Kidney (tissue), 14 donors: ENCODE data around the gene TSR1. TPM values are rescaled to one million over a fixed set of nuclear protein-coding genes. Genes with fewer than 3 reads are reported as not detected.

Experiments used
- DNase-seq, 5 donors: peaks; one replicate each; pipeline ENCODE4 v3.0.0-alpha.2; 2013 to 2020
- FAIRE-seq: peaks from 2 replicates; lab custom pipeline; 2012; peaks lifted over from hg19 to GRCh38; lab: Jason Lieb, UNC
- H3K27ac ChIP-seq, 2 donors: one replicate each; pipeline ENCODE4 v1.7.0; 2013; ENCODE audit warnings: low read depth in 2 of 2, low read length in 2 of 2, inconsistent platforms in 1 of 2
- H3K27me3 ChIP-seq: one replicate; pipeline ENCODE4 v1.7.1; 2013; ENCODE audit warnings: low read length, inconsistent platforms; ENCODE audit not compliant: control insufficient read depth, insufficient read depth
- H3K36me3 ChIP-seq, 3 donors: one replicate each; pipeline versions ENCODE4 v1.7.0 to v1.7.1; 2013; ENCODE audit warnings: low read length in 3 of 3, control low read depth in 1 of 3, inconsistent platforms in 1 of 3; ENCODE audit not compliant: insufficient read depth in 3 of 3, control insufficient read depth in 2 of 3
- H3K4me1 ChIP-seq, 3 donors: one replicate each; pipeline versions ENCODE4 v1.7.0 to v1.7.1; 2013; ENCODE audit warnings: low read length in 3 of 3, inconsistent platforms in 1 of 3, low read depth in 1 of 3; ENCODE audit not compliant: control insufficient read depth in 2 of 3, insufficient read depth in 2 of 3
- H3K4me3 ChIP-seq, 3 donors: one replicate each; pipeline versions ENCODE4 v1.7.0 to v1.8.1; 2013; ENCODE audit warnings: low read length in 3 of 3, control low read depth in 1 of 3, inconsistent platforms in 1 of 3
- H3K9ac ChIP-seq, 3 donors: one replicate each; pipeline versions ENCODE4 v1.7.0 to v1.7.1; 2013; ENCODE audit warnings: low read length in 3 of 3, control low read depth in 1 of 3, inconsistent platforms in 1 of 3
- H3K9me3 ChIP-seq, 3 donors: one replicate each; pipeline versions ENCODE4 v1.7.0 to v1.7.1; 2013; ENCODE audit warnings: low read length in 3 of 3, control low read depth in 1 of 3, inconsistent platforms in 1 of 3; ENCODE audit not compliant: control insufficient read depth in 2 of 3, insufficient read depth in 1 of 3
- intact Hi-C: fragments of 100-400 bp; cut with DNase I; formaldehyde crosslinking; loops from one replicate; pipeline ENCODE4 v1.11.1; 2022
- polyA plus RNA-seq: library from polyadenylated mRNA; stranded (reverse); fragments of 350-450 nt; fragmentation: Illumina TruSeq; extraction: RNeasy Lipid Tissue Mini Kit (QIAGEN cat#74804); gene quantifications from one replicate; pipeline ENCODE4 v1.2.3, GENCODE V29; 2014; ENCODE audit warnings: low read depth, low replicate concordance; ENCODE audit not compliant: insufficient read depth
- total RNA-seq: library from RNA; stranded (reverse); fragmentation: NEBNext Ultra II Directional; extraction: Animal tissue kit (Norgen Biotek cat#: 25700); gene quantifications from one replicate; pipeline ENCODE4 v1.2.1, GENCODE V29; 2021
- TF ChIP-seq, protein P1 (sequence below): IDR thresholded peaks from 3 replicates; pipeline ENCODE4 v1.5.1; 2012; ENCODE audit warnings: mild to moderate bottlenecking, moderate library complexity, borderline replicate concordance; ENCODE audit not compliant: insufficient read depth; ENCODE audit errors: extremely low read depth
- donor health status: control.
- donor health status: control.
- donor health status: control.
- donor health status: control.
- donor health status: control.
- donor health status: DM: yes; HTN: yes; CAD: no.
- donor health status: Normal renal cell carcinoma (clear cell type).

Gene TSR1
- total and polyA plus RNA-seq, 2 donors from 2014 or later, result 9.1 to 24.4 TPM

DNA sequence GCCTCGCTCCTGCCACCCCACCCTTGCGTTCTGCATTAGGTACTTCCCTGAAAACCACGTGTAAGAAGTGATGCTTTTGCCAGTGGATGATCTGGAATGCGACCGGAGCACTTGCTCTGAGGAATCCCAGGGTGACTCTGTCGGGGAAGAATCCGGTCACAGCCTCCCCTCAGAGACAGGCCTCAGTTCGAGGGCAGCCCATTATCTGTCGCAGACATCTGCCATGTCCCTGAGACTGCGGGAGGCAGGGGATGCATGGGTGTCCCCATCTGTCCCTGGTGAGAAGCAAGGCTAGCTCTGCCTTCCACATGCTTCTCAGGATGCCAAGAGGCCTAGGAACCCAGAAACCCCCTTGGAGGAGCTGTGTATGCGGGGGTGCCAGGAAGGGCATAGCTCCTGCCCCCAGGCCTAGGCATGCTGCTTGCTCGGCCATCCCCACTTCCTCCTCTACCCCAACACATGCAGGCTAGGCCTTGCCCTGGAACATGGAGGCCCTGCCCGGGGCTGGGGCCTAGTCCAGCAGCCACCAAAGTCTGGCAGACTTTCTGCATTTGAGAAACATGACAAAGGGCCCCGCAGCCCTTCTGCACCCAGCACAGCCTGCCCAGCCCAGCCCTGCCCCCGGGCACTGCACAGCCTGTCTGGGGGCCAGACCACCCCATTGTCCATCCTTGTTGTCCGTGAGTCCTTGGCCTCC, 44.1 kb upstream of the TSR1 start:
- no peaks in the 10 kb centered on the region for H3K9me3 ChIP-seq
- TF ChIP-seq, protein P1, sequence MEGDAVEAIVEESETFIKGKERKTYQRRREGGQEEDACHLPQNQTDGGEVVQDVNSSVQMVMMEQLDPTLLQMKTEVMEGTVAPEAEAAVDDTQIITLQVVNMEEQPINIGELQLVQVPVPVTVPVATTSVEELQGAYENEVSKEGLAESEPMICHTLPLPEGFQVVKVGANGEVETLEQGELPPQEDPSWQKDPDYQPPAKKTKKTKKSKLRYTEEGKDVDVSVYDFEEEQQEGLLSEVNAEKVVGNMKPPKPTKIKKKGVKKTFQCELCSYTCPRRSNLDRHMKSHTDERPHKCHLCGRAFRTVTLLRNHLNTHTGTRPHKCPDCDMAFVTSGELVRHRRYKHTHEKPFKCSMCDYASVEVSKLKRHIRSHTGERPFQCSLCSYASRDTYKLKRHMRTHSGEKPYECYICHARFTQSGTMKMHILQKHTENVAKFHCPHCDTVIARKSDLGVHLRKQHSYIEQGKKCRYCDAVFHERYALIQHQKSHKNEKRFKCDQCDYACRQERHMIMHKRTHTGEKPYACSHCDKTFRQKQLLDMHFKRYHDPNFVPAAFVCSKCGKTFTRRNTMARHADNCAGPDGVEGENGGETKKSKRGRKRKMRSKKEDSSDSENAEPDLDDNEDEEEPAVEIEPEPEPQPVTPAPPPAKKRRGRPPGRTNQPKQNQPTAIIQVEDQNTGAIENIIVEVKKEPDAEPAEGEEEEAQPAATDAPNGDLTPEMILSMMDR, result no peak
- DNase-seq (no peak), FAIRE-seq (no peak)
- intact Hi-C loops, result loop anchor here (5.0 kb wide), 1 partner anchor 37 kb away; no protein-coding TSS in a partner anchor
- peaks cover 0 to 7% (median 0%) of the 10 kb centered on the region in 3 donors for H3K36me3 ChIP-seq
- H3K4me1 ChIP-seq, result peaks cover 2 to 12% (median 8%) of the 10 kb centered on the region in 3 donors
- no peak overlapping the region for H3K9ac ChIP-seq
- no peak overlapping the region for H3K4me3 ChIP-seq
- H3K27ac ChIP-seq, result peak overlapping the region in 1 of 2 donors; percentile 32
- H3K27me3 ChIP-seq, result no peaks in the 10 kb centered on the region

DNA sequence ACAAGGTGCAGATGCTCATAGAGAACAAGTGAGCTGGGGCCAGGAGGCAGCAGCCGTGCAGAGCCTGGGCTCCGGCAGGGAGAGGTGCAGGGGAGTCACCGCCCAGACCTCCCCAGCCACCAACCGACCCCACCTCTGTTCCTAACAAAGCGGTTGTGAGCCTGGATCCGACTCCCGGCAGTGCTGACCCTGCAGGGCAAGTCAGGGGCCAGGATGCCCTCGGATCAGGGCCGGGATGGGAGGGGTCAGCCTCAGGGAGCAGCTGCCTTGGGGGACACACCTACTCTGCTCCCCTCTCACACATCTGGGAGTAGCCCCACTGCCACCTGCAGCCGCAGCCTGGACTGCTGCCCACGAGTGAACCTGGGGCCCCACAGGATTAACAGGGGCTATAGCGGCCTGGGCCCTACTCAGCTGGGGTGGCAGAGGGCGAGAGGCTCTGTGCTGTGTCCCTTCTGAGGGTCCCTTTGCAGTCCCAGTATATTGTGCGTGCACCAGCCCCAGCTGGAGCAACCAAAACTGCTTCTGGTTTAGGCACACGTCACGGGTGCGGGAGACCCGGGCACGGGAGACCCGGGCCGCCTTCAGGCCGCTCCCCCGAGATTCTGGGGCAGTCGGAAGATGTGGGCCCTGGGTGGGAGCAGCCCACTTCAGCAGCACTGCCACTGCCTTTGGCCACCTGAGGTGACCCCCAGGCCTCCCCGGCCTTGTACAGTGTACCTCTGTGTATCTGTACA, 43.4 kb upstream of the TSR1 start:
- TF ChIP-seq, protein P1, result no peak
- FAIRE-seq, result no peak
- intact Hi-C loops, result loop anchor here (5.0 kb wide), 1 partner anchor 38 kb away; no protein-coding TSS in a partner anchor
- Histone ChIP-seq H3K4me1 (peaks cover 2 to 12% (median 4%) of the 10 kb centered on the region in 3 donors), H3K9me3 (no peaks in the 10 kb centered on the region), H3K27me3 (no peaks in the 10 kb centered on the region), H3K36me3 (peaks cover 0 to 7% (median 0%) of the 10 kb centered on the region in 3 donors), H3K27ac (peak overlapping the region in 1 of 2 donors; percentile 32), H3K9ac (no peak overlapping the region), H3K4me3 (no peak overlapping the region)
- no peak for DNase-seq

DNA sequence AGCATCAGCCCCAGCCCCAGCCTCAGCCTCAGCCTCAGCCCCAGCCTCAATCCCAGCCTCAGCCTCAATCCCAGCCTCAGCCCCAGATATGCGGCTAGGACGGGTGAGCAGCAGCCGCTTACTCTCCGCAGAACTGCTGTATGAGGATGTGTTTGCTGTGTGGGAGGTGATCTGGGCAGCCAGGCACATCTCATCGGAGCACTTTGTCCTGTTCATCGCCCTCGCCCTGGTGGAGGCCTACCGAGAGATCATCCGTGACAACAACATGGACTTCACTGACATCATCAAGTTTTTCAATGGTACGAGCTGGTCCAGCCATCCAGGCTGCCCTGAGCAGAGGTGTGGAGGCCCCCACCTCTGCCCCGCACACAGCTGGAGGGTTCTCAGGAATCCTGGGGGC, 42.6 kb upstream of the TSR1 start:
- intact Hi-C loops, result no loop called here
- Histone ChIP-seq H3K4me1 (peaks cover 0 to 12% (median 1%) of the 10 kb centered on the region in 3 donors), H3K9me3 (no peaks in the 10 kb centered on the region), H3K36me3 (peaks cover 0 to 7% (median 0%) of the 10 kb centered on the region in 3 donors), H3K4me3 (no peak overlapping the region), H3K9ac (no peak overlapping the region), H3K27ac (no peak overlapping the region), H3K27me3 (no peaks in the 10 kb centered on the region)
- TF ChIP-seq, protein P1, result no peak
- peak in 4 of 5 donors; percentile 80 to 90 (median 83) for DNase-seq
- FAIRE-seq, result no peak
